Coronary artery (tissue), 2 donors: ENCODE results near the gene LIN52.

Experiments
- DNase-seq: peaks from one replicate; pipeline ENCODE4 v3.0.0-alpha.2; 2017; ENCODE audit warnings: low spot score
- H3K27ac ChIP-seq, 2 donors: fragments of 200-600 bp; sonication (generic); one replicate each; pipeline ENCODE4 v1.5.1; 2016 to 2019
- H3K4me3 ChIP-seq: fragments of 200-600 bp; sonication (generic); 2 replicates; pipeline ENCODE4 v1.5.1; 2016; ENCODE audit warnings: mild to moderate bottlenecking, moderate library complexity
- TF ChIP-seq, protein P1 (sequence below): fragments of 200-600 bp; sonication (generic); IDR thresholded peaks from one replicate; pipeline ENCODE4 v1.5.1; 2019; ENCODE audit warnings: antibody characterized with exemption

LIN52 gene

DNA sequence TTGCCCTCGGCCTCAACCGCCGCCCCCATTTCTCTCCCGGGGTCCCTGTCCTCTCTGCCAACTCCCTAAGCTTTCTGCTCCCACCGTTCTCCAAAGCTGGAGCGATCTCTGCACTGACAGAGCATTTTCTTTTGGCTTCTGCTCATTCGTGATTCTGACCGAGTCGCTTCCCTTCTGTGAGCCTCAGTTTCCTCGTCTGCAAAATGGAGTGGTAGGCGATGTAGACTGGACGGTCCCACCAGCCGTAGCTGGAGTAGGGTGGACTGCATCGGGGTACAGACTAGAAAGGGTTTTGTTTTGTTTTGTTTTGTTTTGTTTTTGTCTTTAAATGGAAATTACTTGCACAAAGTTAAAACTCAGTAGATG, 156.9 kb downstream of the LIN52 start:
- TF ChIP-seq, protein P1, sequence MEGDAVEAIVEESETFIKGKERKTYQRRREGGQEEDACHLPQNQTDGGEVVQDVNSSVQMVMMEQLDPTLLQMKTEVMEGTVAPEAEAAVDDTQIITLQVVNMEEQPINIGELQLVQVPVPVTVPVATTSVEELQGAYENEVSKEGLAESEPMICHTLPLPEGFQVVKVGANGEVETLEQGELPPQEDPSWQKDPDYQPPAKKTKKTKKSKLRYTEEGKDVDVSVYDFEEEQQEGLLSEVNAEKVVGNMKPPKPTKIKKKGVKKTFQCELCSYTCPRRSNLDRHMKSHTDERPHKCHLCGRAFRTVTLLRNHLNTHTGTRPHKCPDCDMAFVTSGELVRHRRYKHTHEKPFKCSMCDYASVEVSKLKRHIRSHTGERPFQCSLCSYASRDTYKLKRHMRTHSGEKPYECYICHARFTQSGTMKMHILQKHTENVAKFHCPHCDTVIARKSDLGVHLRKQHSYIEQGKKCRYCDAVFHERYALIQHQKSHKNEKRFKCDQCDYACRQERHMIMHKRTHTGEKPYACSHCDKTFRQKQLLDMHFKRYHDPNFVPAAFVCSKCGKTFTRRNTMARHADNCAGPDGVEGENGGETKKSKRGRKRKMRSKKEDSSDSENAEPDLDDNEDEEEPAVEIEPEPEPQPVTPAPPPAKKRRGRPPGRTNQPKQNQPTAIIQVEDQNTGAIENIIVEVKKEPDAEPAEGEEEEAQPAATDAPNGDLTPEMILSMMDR, result no peak
- no peak for DNase-seq
- peak overlapping the region; percentile 61 for H3K4me3 ChIP-seq
- no peak overlapping the region for H3K27ac ChIP-seq

DNA sequence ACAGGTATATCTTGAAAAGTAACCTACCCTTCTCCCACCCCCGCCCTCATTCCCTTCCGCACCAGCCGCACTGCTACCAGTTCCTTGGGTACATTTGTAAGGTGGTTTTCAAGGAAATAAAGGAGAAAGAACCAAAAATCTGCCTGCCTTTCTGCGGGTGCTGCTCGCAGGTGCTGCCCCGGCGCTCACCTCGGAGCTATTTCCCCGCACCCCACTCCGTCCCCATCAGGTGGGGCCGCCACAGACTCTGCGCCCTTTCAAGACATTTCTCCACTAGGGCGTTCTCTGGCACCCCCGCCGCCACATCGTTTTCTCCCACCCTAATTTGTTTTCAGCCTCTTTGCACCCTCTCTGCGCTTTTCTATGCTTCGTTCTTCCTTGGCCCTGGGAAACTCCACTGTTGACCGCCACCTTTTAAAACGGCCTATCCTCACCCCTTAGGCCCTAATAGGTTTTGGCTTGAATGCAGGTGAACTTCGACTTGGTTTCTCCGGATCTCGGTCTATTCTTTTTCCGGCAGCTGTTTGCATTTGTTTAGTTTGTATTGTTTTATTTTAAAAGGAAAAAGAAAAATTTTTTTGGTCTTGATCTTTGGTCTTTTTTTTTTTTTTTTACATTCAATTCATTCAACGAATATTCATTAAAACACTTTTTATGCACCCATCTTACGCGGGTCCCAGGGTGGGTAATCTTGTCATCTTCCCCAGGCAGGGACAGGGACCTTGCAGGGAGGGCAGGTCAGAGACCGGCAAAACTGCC, 157.4 kb downstream of the LIN52 start:
- peak overlapping the region; percentile 61 for H3K4me3 ChIP-seq
- no peak overlapping the region for H3K27ac ChIP-seq
- TF ChIP-seq, protein P1, result no peak
- DNase-seq, result no peak

DNA sequence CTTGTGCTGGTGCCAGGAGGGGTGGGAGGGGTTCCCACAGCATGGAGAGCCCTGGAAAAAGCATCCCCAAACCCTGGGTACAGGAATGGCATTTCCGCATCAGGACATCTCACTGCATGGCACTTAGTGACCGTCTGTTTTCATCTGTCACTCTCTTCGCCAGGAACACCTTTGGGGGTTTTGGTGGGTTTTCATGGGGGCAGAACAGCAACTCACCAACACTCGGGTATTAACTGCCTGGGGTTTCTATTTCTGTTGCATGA, 158.0 kb downstream of the LIN52 start:
- no peak for DNase-seq
- TF ChIP-seq, protein P1, result no peak
- no peak overlapping the region for H3K27ac ChIP-seq
- H3K4me3 ChIP-seq, result no peak overlapping the region

DNA sequence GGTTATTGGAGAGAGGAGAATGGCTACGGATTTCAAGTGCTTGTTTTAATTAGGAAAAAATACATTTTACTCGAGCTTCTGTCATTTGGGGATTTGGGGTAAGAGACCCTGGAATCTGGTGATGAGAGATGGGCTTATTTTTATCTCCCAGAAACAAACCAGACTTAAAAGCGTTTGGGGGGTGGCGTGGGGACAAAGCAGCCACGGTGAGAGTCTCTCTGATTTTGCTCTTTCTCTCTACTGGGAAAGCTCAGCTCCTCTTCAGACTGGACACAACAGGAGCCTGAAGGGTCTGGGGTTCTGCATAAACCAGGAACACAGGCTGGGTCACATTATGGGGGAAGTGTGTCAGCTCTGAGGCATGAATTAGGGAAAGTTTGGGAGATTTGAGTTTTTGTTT, 158.3 kb downstream of the LIN52 start:
- no peak overlapping the region for H3K27ac ChIP-seq
- DNase-seq, result no peak
- TF ChIP-seq, protein P1, result no peak
- H3K4me3 ChIP-seq, result no peak overlapping the region

DNA sequence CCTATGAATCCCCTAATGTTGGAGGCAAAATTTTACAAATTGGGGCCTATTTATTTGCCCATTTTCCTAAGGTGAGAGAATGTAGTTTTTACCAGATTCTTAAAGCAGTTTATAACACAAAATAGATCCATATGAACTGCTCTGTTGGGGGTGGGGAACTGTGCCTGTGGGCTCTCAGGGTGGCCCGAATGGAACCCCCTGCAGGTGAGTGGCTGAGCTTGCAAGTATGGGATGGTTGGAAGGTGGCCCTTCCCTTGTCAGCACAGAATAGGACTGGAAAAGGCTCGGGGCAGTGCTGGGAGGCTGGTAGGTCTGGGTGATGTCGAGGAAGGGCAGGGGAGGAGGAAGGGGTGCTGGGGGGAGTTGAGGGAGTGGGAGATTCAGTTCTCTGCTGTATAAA, 159.4 kb downstream of the LIN52 start:
- no peak for DNase-seq
- TF ChIP-seq, protein P1, result no peak
- H3K4me3 ChIP-seq, result no peak overlapping the region
- H3K27ac ChIP-seq, result no peak overlapping the region

DNA sequence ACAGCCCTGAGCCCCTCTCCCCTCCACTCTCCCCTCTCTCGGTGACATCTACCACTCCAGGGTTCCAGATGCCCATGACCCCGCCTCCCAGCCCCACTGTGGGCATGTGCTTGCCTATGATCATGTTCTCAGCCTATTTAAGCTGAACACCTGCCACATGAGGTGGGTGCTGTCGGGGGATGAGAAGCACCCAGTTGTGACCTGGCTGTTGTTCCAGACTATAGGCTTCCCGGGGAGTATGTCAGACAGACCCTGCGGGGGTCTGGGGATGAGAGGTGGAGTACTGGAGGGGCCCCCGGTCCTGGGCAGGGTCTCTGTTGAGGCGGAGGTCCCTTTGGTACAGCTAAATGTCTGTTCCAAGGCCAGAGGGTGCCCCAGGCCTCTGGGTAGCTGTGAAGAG, 160.5 kb downstream of the LIN52 start:
- no peak overlapping the region for H3K4me3 ChIP-seq
- DNase-seq, result no peak

DNA sequence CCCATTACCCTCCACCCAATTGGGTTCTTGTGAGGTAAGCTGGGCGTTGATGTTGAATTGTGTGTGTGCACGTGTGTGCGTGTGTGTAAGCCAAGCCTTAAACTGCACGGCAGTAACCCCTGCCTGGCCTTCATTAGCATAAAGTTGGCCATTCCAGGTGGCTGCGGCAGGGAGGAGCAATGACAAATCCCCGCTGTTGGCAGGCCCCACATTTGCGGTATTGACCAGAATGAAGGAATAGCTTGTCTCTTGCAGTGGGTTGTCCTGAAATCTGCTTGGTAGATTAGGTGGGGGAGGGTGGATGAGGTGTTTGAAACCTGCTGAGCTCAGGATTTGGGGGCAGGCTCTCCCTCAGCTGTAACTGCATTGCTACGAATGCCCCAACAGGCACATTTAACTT, 161.8 kb downstream of the LIN52 start:
- Histone ChIP-seq H3K27ac (no peak overlapping the region), H3K4me3 (no peak overlapping the region)
- TF ChIP-seq, protein P1, result no peak
- DNase-seq, result no peak

More for the DNA sequence above, 160.5 kb downstream of the LIN52 start:
- no peak overlapping the region for H3K27ac ChIP-seq
- TF ChIP-seq, protein P1, result no peak
